Gastrocnemius medialis (tissue), 4 donors: ENCODE data around the gene KLF15. TPM values are rescaled to one million over a fixed set of nuclear protein-coding genes. Genes with fewer than 3 reads are reported as not detected.
A peak's percentile ranks its signal among the peaks of the same experiment; 100 is the strongest.

Experiments
- ATAC-seq, 2 donors: fragments of 150-250 bp; one replicate each; pipeline ENCODE4 v1.9.1; 2016
- DNase-seq, 2 donors: peaks; one replicate each; pipeline ENCODE4 v3.0.0-alpha.2; 2019
- H3K27ac ChIP-seq, 4 donors: fragments of 200-600 bp; sonication (generic); 1 replicate in 1 of 4; 2 replicates in 3 of 4; pipeline ENCODE4 v1.5.1; 2016 to 2018; ENCODE audit warnings: mild to moderate bottlenecking in 2 of 4, moderate library complexity in 1 of 4
- H3K27me3 ChIP-seq, 3 donors: fragments of 200-600 bp; sonication (generic) in 2 of 3; 1 replicate in 1 of 3; 2 replicates in 2 of 3; pipeline versions ENCODE4 v1.5.1 to v1.6.0; 2016 to 2019; ENCODE audit warnings: mild to moderate bottlenecking in 1 of 3, moderate library complexity in 1 of 3
- H3K36me3 ChIP-seq, 2 donors: fragments of 200-600 bp; sonication (generic) in 1 of 2; one replicate each; pipeline ENCODE4 v1.5.1; 2017 to 2018
- H3K4me1 ChIP-seq, 2 donors: fragments of 200-600 bp; sonication (generic) in 1 of 2; one replicate each; pipeline ENCODE4 v1.5.1; 2016 to 2017; ENCODE audit warnings: mild to moderate bottlenecking in 2 of 2
- H3K4me3 ChIP-seq, 4 donors: fragments of 200-600 bp; sonication (generic) in 3 of 4; 1 replicate in 1 of 4; 2 replicates in 3 of 4; pipeline ENCODE4 v1.5.1; 2016 to 2019; ENCODE audit warnings: mild to moderate bottlenecking in 2 of 4
- H3K9me3 ChIP-seq, 3 donors: fragments of 200-600 bp; sonication (generic) in 2 of 3; 1 replicate in 1 of 3; 2 replicates in 2 of 3; pipeline ENCODE4 v1.5.1; 2016 to 2019
- POLR2A ChIP-seq, 2 donors: fragments of 450-650 bp; IDR thresholded peaks; one replicate each; pipeline ENCODE4 v1.6.1; 2017; ENCODE audit warnings: antibody characterized with exemption in 2 of 2, mild to moderate bottlenecking in 2 of 2, moderate library complexity in 2 of 2
- in situ Hi-C, 4 donors: fragments of 200-750 bp; cut with MboI; loops; one replicate each; pipeline versions ENCODE4 v1.15.0 to v1.8.0; 2017; ENCODE audit warnings: low sequenced_read_pairs in 4 of 4
- intact Hi-C: fragments of 100-400 bp; cut with DNase I; formaldehyde crosslinking; loops from one replicate; pipeline ENCODE4 v1.15.1; 2023; ENCODE audit warnings: low total_unique reads
- total RNA-seq, 4 donors: library from RNA; depleted of rRNA; stranded (reverse); fragments of >200 nt; gene quantifications; one replicate each; pipeline versions ENCODE4 v1.1.0 to v1.2.3, GENCODE V29; 2016
- TF ChIP-seq, protein P1 (sequence below), 5 experiments: fragments of 450-650 bp in 3 of 5; fragments of 200-600 bp in 2 of 5; sonication (generic) in 2 of 5; IDR thresholded peaks in 4 of 5; conservative IDR thresholded peaks in 1 of 5; 1 replicate in 4 of 5; 2 replicates in 1 of 5; pipeline ENCODE4 v1.5.1; 2016 to 2019; ENCODE audit warnings: antibody characterized with exemption in 5 of 5, mild to moderate bottlenecking in 3 of 5, moderate library complexity in 3 of 5

Gene KLF15
- total RNA-seq, 4 donors from 2014 or later, result 75.1 to 157 (median 106) TPM

GRCh38 chr3:126304704-126305103, 52.5 kb downstream of the KLF15 start:
- Histone ChIP-seq H3K36me3 (no peaks in the 10 kb centered on the region), H3K4me1 (no peaks in the 10 kb centered on the region), H3K27me3 (no peaks in the 10 kb centered on the region), H3K4me3 (no peak overlapping the region), H3K27ac (no peak overlapping the region), H3K9me3 (no peaks in the 10 kb centered on the region)
- TF ChIP-seq, protein P1, sequence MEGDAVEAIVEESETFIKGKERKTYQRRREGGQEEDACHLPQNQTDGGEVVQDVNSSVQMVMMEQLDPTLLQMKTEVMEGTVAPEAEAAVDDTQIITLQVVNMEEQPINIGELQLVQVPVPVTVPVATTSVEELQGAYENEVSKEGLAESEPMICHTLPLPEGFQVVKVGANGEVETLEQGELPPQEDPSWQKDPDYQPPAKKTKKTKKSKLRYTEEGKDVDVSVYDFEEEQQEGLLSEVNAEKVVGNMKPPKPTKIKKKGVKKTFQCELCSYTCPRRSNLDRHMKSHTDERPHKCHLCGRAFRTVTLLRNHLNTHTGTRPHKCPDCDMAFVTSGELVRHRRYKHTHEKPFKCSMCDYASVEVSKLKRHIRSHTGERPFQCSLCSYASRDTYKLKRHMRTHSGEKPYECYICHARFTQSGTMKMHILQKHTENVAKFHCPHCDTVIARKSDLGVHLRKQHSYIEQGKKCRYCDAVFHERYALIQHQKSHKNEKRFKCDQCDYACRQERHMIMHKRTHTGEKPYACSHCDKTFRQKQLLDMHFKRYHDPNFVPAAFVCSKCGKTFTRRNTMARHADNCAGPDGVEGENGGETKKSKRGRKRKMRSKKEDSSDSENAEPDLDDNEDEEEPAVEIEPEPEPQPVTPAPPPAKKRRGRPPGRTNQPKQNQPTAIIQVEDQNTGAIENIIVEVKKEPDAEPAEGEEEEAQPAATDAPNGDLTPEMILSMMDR (IDR thresholded peaks at IDR 0.05 in 4 of 5, conservative IDR thresholded peaks at IDR 0.05 in 1 of 5), result no peak
- no peak for TF ChIP-seq POLR2A (IDR thresholded peaks at IDR 0.05)
- in situ Hi-C loops, result no loop called here
- intact Hi-C loops, result no loop called here
- ATAC-seq (no peak), DNase-seq (no peak)

- H3K27ac ChIP-seq, result no peak overlapping the region
- TF ChIP-seq, protein P1 (IDR thresholded peaks at IDR 0.05 in 4 of 5, conservative IDR thresholded peaks at IDR 0.05 in 1 of 5), result no peak
- TF ChIP-seq POLR2A (IDR thresholded peaks at IDR 0.05), result no peak
- no peaks in the 10 kb centered on the region for H3K36me3 ChIP-seq
- DNase-seq (no peak), ATAC-seq (no peak)
- H3K4me3 ChIP-seq, result no peak overlapping the region
- no peaks in the 10 kb centered on the region for H3K27me3 ChIP-seq
- H3K4me1 ChIP-seq, result no peaks in the 10 kb centered on the region
- H3K9me3 ChIP-seq, result no peaks in the 10 kb centered on the region
- in situ Hi-C loops (no loop called here), intact Hi-C loops (no loop called here)
These were observed 52.9 kb downstream of the KLF15 start for GRCh38 chr3:126304291-126304690.

DNA sequence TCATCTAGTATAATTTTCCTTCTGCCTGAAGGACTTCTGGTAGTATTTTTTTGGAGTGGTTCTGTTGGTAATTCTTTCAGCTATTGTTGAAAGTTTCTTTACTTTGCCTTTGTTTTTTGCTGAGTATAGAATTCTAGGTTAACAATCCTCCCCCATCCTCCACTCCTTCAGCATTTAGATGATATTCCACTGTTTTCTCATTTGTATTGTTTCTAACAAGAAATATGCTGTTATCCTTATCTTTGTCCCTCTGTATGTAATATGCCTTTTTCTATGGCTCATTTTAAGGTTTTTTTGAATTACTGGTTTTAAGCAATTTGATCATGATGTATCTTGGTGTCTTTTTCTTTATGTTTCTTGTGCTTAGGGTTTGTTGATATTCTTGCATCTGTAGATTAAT, 53.9 kb downstream of the KLF15 start:
- Histone ChIP-seq H3K36me3 (no peaks in the 10 kb centered on the region), H3K27me3 (no peaks in the 10 kb centered on the region), H3K9me3 (no peaks in the 10 kb centered on the region), H3K4me1 (no peaks in the 10 kb centered on the region), H3K27ac (no peak overlapping the region), H3K4me3 (no peak overlapping the region)
- in situ Hi-C loops, result no loop called here
- ATAC-seq (no peak), DNase-seq (no peak)
- intact Hi-C loops, result no loop called here
- no peak for TF ChIP-seq POLR2A (IDR thresholded peaks at IDR 0.05)
- TF ChIP-seq, protein P1 (IDR thresholded peaks at IDR 0.05 in 4 of 5, conservative IDR thresholded peaks at IDR 0.05 in 1 of 5), result no peak

- Histone ChIP-seq H3K4me3 (no peak overlapping the region), H3K4me1 (no peaks in the 10 kb centered on the region), H3K36me3 (no peaks in the 10 kb centered on the region), H3K27ac (no peak overlapping the region), H3K27me3 (no peaks in the 10 kb centered on the region), H3K9me3 (no peaks in the 10 kb centered on the region)
- in situ Hi-C loops (no loop called here), intact Hi-C loops (no loop called here)
- TF ChIP-seq POLR2A (IDR thresholded peaks at IDR 0.05), result no peak
- TF ChIP-seq, protein P1 (IDR thresholded peaks at IDR 0.05 in 4 of 5, conservative IDR thresholded peaks at IDR 0.05 in 1 of 5), result no peak
- DNase-seq (no peak), ATAC-seq (peak in 1 of 2 donors; percentile 52)
These were observed 56.3 kb downstream of the KLF15 start for GRCh38 chr3:126300761-126301481.
